GM18507 (cell line): Measurements from ENCODE around the gene SDC3.
"Not testable (repeated sequence)": the region's sequence is repeated elsewhere in the genome, so short reads cannot be mapped to it uniquely, and the experiment has no call there.

Experiments
- DNase-seq: peaks from one replicate; pipeline ENCODE4 v3.0.0; 2011; ENCODE audit warnings: low read depth; ENCODE audit not compliant: insufficient read length; ENCODE audit errors: extremely low spot score
- FAIRE-seq: peaks from 2 replicates; lab custom pipeline; 2011; peaks lifted over from hg19 to GRCh38; lab: Jason Lieb, UNC

The SDC3 gene

GRCh38 chr1:30880678-30881318 lies 27.8 kb downstream of the SDC3 start:
- no peak for FAIRE-seq

DNA sequence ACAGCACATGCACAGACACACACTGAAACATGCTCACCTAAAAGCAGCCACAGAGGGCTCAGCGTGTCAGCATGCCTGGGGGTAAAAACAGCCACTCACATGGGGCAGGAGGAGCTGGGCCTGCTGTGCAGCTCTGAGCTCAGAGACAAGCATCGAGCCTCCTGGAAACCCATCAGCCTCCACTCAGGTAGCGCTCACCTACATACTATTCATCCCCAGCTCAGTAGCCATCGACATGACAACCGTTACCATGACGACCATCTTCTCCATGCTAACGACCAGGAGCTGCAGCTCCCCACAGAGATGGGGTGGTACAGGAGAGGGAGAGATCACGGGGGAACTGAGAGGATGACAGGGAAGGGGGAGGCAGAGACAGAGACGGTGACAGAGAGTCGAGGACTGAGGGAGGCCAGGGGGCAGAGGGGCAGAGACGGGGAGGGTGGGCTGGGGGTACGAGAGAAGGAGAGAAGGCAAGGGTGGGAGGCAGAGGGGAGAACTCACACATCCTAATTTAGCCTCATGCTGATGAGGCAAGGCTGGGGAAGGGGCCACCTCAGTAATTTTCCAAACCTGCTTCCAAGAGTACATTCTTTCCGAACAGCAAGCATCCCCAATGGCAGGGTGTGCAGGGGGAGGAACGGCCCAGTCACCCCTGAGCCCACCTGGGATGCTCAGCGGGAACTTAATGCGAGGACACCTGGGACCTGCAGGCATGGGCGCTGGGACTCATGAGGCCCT lies 28.4 kb downstream of the SDC3 start:
- DNase-seq = no peak
- no peak for FAIRE-seq

More at GRCh38 chr1:30880678-30881318, 27.8 kb downstream of the SDC3 start:
- no peak for DNase-seq

DNA sequence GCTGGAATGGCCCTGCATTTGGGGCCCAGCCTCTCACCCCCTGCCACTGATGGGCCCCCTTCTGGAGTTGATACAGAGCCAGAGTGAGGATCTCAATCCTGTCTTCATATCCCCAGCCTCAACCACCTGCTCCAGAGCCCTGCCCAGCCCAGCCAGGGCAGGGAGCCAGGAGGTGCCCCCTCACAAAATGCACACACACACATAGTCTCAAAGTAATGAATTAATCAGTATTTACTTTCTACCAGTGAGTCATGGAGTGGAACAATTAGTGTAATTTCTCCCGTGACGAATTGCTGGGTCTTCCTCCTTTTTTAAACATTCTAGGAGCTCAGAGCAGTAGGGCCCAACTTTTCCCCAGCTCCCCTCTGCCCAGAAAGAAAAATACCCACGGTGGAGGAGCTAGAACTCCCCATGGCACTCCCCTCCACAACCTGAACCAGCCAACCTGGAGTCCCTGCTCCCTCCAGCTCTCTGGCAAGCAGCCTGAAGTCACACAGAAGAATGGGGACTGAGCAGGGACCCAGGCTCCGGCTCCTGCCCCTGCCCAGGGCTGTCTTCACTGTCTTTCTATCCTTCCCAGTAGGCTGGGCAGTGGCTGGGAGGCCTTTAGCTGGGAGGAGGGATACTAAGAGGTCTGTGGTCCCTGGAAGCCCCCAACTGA lies 29.3 kb downstream of the SDC3 start:
- DNase-seq (no peak), FAIRE-seq (no peak)

DNA sequence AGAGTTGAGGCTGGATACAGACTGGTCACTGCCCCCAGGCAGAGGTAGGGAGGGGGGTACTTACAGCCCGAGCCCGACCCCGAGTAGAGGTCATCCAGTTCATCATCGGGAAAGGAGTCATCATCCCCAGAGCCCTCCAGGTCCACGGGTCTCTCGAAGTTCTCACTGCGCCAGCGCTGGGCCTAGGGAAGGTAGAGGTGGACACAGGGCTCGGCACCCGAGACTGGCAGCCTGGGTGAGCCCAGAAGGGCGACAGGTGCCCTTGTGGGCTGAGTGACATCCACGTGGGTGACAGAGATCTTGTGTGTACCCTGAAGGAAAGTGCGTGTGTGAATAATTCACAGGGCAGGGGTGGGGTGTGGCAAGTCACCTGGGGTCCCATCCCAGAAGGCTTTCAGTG lies 30.0 kb downstream of the SDC3 start:
- DNase-seq (no peak), FAIRE-seq (no peak)

DNA sequence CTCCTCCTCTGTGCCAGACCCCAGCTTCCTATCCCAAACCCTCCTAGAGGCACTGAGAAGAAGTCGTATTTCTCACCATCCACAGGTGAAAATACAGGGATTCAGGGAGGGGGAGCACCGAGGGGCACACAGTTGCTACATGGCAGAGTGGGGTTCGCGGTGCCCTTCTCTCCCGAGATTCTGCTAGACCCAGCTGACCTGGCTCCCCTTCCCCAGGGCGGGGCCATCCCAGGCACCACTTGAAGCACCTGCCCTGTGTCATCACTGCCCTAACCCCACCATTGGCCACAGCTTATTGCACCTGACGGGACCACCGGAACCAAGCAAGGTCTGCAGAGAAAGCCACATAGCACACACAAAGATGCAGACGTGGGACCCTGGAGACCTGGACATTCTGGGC lies 30.5 kb downstream of the SDC3 start:
- DNase-seq (no peak), FAIRE-seq (no peak)

- FAIRE-seq (no peak), DNase-seq (no peak)
Measured at GRCh38 chr1:30877205-30877912, 31.2 kb downstream of the SDC3 start.

DNA sequence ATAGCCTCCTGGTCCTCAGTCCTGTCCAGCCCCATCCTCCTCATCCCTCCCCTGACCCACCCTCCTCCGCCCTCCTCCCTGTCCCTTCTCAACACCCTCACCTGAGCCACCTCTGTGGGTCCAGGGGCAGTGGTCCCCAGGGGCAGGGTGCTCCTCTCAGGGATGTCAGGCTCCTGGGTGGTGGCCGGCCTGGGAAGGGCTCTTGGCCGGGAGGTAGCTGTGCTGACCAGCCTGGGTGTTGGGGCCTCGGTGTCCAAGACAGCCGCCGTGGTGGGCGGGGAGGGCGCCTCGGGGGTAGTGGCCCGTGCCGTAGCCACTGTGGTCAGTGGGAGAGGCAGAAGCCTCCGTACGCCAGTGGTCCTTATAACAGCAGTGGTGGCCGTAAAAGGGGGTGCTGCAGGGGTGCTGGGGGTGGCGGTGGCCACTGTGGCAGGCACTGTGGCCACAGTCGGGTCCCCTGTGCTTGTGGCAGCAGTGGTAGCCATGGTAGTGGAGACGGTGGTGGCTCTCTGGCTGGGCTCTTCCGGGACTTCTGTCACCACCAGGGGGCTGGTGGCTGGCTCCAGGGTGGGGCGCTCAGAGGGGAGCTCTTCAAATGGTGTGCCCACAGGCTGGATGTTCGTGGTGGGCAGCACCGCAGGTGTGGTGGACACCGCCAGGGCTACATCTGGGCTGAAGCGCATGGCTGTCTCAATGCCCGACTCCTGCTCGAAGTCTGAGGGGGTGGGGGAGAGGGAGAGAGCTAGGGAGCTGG lies 31.9 kb downstream of the SDC3 start:
- no peak for DNase-seq
- FAIRE-seq = no peak

DNA sequence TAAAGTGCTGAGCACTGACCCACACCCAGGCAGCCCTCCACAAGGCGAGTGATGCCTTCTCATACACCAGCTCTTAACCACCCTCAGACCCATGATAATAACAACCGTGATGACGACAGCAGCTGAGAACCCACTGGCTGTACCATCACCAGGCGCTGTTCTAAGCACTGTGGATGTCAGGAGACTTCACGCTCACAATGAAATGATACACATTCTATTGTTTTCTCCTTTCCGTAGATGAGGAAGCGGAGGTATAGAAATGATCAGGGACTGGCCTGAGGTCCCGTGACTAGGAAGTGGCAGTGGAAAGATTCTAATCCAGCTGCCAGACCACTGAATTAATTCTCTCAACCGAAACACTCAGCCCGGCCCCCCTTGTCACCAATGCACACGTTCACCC lies 32.6 kb downstream of the SDC3 start:
- FAIRE-seq (no peak), DNase-seq (no peak)

GRCh38 chr1:30875197-30875596 lies 33.4 kb downstream of the SDC3 start:
- no peak for DNase-seq
- no peak for FAIRE-seq

DNA sequence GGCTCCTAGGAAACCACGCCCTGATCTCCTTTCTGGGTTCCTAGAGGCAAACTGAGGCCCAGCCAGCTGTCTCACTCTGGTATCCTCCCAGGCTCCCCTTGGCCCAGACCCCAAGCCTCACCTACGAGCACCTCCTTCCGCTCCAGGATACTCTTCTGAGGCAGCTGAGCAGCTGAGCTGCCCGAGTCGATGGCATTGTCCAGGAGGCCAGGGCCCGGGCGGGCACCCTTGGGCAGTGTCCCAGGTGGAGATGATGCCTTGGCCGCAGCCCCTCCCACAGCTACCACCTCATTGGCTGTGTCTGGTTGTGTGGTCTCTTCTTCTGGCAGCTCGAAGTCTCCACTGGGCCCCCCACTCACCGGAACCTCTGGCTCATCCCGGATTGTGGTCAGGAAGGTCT lies 34.4 kb downstream of the SDC3 start:
- no peak for FAIRE-seq

GRCh38 chr1:30872948-30873263 lies 35.7 kb downstream of the SDC3 start:
- DNase-seq (no peak), FAIRE-seq (no peak)

More for the DNA sequence above, 34.4 kb downstream of the SDC3 start:
- no peak for DNase-seq

- FAIRE-seq (no peak), DNase-seq (no peak)
Measured at GRCh38 chr1:30872033-30872947, 36.3 kb downstream of the SDC3 start.

GRCh38 chr1:30871276-30871871 lies 37.2 kb downstream of the SDC3 start:
- FAIRE-seq = no peak

DNA sequence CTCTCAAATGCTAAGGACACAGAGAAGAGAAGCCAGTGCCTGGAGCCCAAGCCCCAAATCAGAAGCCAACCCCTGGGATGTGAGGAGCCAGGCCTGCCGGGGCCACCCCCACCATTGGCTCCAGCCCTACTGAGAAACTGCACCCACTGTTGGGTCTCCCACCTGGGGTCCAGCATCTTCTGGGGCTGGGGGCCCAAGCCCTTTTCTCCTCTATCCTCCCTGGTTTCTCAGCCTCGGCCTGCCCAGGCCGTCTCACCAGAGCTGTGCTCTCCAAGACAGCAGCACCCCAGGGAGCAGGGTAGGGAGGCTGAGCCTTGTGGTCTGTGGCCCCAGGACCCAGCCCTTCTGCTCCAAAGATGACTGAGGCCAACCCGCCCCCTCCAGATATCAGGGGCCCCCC lies 37.9 kb downstream of the SDC3 start:
- FAIRE-seq (no peak), DNase-seq (no peak)

More at GRCh38 chr1:30871276-30871871, 37.2 kb downstream of the SDC3 start:
- DNase-seq = no peak

- DNase-seq (no peak), FAIRE-seq (no peak)
Measured at GRCh38 chr1:30870035-30870434, 38.5 kb downstream of the SDC3 start.

DNA sequence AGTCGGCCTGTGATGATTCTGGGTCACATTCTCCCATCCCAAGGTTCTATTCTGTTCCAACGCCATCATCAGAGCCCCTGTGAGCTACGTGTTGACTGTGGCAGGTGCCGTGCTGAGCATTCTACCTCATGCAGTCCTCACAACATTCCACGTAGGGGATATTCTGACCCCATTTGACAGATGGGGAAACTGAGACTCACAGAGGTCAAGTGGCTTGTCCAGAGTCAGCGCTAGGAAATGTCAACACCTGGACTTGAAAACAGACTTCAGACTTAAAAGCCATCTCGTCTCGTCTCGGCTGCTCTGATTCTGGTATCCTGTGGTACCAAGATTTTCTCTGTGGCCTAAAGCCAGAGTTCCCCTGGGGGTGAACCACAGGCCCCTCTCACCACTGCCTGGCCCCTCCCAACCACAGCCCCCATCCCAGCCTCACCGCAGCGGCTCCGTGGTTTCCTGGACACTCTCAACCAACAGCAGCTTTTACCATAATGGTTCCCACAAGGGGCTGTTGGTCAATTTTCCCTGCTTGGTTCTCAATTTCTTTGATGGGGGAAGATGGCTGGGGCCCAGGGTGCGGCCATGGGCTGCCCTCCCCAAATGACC lies 39.6 kb downstream of the SDC3 start:
- peak; percentile 80 for FAIRE-seq
- DNase-seq = peak; percentile 17

DNA sequence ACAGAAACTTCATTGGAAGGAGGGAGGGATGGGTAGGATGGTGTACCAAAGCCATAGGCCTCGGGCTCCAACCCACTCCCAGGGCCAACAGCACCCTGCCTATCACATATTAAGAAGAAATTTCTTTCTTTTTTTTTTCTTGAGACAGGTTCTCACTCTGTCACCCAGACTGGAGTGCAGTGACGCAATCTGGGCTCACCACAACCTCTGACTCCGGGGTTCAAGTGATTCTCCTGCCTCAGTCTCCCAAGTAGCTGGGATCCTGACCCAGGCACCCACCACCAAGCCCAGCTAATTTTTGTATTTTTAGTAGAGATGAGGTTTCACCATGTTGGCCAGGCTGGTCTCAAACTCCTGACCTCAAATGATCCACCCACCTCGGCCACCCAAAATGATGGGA lies 40.5 kb downstream of the SDC3 start:
- DNase-seq, FAIRE-seq: not testable (repeated sequence)

GRCh38 chr1:30867537-30867936 lies 41.0 kb downstream of the SDC3 start:
- FAIRE-seq (no peak), DNase-seq (no peak)
